Upper lobe of left lung (tissue), 4 donors: ENCODE results near the gene KRTAP5-2.

Experiments used
- POLR2A ChIP-seq, 4 donors: fragments of 450-650 bp; IDR thresholded peaks; one replicate each; pipeline ENCODE4 v1.5.1; 2016 to 2017; ENCODE audit warnings: antibody characterized with exemption in 4 of 4, mild to moderate bottlenecking in 2 of 4
- POLR2AphosphoS5 ChIP-seq, 2 donors: sonication (generic); formaldehyde crosslinking; IDR thresholded peaks; one replicate each; pipeline ENCODE4 v1.5.1; 2017; ENCODE audit warnings: antibody characterized with exemption in 2 of 2
- TF ChIP-seq, protein P1 (sequence below), 6 experiments: fragments of 450-650 bp in 4 of 6; fragments of 200-600 bp in 2 of 6; sonication (generic) in 2 of 6; IDR thresholded peaks; one replicate each; pipeline ENCODE4 v1.5.1; 2016 to 2019; ENCODE audit warnings: antibody characterized with exemption in 6 of 6

GRCh38 chr11:1600626-1601025 lies 2.5 kb upstream of the KRTAP5-2 start:
- TF ChIP-seq, protein P1, sequence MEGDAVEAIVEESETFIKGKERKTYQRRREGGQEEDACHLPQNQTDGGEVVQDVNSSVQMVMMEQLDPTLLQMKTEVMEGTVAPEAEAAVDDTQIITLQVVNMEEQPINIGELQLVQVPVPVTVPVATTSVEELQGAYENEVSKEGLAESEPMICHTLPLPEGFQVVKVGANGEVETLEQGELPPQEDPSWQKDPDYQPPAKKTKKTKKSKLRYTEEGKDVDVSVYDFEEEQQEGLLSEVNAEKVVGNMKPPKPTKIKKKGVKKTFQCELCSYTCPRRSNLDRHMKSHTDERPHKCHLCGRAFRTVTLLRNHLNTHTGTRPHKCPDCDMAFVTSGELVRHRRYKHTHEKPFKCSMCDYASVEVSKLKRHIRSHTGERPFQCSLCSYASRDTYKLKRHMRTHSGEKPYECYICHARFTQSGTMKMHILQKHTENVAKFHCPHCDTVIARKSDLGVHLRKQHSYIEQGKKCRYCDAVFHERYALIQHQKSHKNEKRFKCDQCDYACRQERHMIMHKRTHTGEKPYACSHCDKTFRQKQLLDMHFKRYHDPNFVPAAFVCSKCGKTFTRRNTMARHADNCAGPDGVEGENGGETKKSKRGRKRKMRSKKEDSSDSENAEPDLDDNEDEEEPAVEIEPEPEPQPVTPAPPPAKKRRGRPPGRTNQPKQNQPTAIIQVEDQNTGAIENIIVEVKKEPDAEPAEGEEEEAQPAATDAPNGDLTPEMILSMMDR (IDR thresholded peaks at IDR 0.05): no peak
- TF ChIP-seq POLR2AphosphoS5 (IDR thresholded peaks at IDR 0.05) (no peak), POLR2A (IDR thresholded peaks at IDR 0.05) (no peak)
